ENCODE data around the gene MRPS27. TPM values are rescaled to one million over a fixed set of nuclear protein-coding genes. Genes with fewer than 3 reads are reported as not detected.

The MRPS27 gene
- total RNA-seq, 1 experiment from 2014 or later, result 88.6 TPM

DNA sequence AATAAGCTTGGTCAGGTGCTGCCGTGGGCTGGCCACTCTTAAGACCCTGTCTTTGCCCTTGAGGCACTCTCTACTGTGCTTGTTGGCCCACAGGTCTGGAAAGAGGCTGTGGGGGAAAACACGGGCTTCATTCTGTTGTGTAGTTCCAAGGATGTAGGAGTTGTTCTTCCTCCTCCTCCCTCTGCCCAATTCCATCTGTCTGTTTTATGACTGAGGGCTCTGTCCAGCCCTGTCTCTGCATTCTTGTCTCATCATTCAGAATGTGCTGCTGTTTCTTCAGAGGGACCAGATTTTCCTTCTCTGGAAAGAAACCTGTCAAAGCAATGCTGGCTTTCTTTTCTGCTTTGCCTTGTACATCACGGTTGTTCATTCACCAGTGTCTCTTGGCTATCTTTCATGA is 128.6 kb downstream of the MRPS27 start:
- H3K9me3 ChIP-seq (ENCODE audit: low read depth, low read length, poor library complexity, severe bottlenecking), result no peaks in the 10 kb centered on the region
- DNase-seq (ENCODE audit: low spot score), result no peak
- peaks cover 63% of the 10 kb centered on the region for H3K36me3 ChIP-seq (ENCODE audit: insufficient read depth, low read length, poor library complexity, severe bottlenecking)
- no peak overlapping the region for H3K4me3 ChIP-seq (ENCODE audit: low read depth, low read length, poor library complexity, severe bottlenecking)
- POLR2A ChIA-PET (ENCODE audit: low non-redundant PET), result no interaction called here
- no TSS peak for BruUV-seq (replicated peaks)
- no peak overlapping the region for H3K27ac ChIP-seq (ENCODE audit: low read depth, low read length, poor library complexity, severe bottlenecking)
- intact Hi-C loops (cut with micrococcal nuclease; ENCODE audit: unreplicated experiment), result no loop called here
- no peak for TF ChIP-seq EZH2 (IDR thresholded peaks at IDR 0.05; ENCODE audit: borderline replicate concordance, low read depth, low read length, poor library complexity, severe bottlenecking)
- TF ChIP-seq, protein P1, sequence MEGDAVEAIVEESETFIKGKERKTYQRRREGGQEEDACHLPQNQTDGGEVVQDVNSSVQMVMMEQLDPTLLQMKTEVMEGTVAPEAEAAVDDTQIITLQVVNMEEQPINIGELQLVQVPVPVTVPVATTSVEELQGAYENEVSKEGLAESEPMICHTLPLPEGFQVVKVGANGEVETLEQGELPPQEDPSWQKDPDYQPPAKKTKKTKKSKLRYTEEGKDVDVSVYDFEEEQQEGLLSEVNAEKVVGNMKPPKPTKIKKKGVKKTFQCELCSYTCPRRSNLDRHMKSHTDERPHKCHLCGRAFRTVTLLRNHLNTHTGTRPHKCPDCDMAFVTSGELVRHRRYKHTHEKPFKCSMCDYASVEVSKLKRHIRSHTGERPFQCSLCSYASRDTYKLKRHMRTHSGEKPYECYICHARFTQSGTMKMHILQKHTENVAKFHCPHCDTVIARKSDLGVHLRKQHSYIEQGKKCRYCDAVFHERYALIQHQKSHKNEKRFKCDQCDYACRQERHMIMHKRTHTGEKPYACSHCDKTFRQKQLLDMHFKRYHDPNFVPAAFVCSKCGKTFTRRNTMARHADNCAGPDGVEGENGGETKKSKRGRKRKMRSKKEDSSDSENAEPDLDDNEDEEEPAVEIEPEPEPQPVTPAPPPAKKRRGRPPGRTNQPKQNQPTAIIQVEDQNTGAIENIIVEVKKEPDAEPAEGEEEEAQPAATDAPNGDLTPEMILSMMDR (conservative IDR thresholded peaks at IDR 0.05; ENCODE audit: low read depth, low read length), result no peak
- CTCF ChIA-PET, result no interaction called here
- H3K4me1 ChIP-seq (ENCODE audit: insufficient read depth, low read length, poor library complexity, severe bottlenecking), result no peaks in the 10 kb centered on the region
- H3K27me3 ChIP-seq (replicated peaks; ENCODE audit: insufficient read depth, low read depth, low read length, poor library complexity), result no peaks in the 10 kb centered on the region

DNA sequence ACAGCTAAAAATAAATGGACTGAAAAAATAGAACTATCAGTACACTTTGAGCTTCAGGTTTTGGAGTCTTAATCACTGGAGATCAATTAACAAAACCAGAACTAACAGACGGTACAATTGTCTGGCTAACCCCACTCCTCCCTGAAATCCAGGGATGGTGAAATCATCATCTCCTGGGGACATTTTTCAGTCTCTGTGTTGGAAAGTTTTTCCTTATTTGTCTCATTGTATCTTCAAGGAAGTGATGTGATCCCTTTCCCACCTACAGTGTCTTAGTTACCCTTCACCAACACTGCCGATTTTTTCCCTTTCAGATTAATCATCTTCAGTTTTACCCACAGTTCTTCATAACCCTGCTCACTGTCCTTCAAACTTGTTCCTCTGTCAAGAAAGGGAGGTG is 130.9 kb downstream of the MRPS27 start:
- H3K4me3 ChIP-seq (ENCODE audit: low read depth, low read length, poor library complexity, severe bottlenecking), result no peak overlapping the region
- no peaks in the 10 kb centered on the region for H3K27me3 ChIP-seq (replicated peaks; ENCODE audit: insufficient read depth, low read depth, low read length, poor library complexity)
- intact Hi-C loops (cut with micrococcal nuclease; ENCODE audit: unreplicated experiment), result no loop called here
- ChIA-PET POLR2A (ENCODE audit: low non-redundant PET) (no interaction called here), CTCF (no interaction called here)
- DNase-seq (ENCODE audit: low spot score), result no peak
- BruUV-seq (replicated peaks), result no TSS peak
- TF ChIP-seq, protein P1 (conservative IDR thresholded peaks at IDR 0.05; ENCODE audit: low read depth, low read length), result no peak
- no peak for TF ChIP-seq EZH2 (IDR thresholded peaks at IDR 0.05; ENCODE audit: borderline replicate concordance, low read depth, low read length, poor library complexity, severe bottlenecking)
- H3K4me1 ChIP-seq (ENCODE audit: insufficient read depth, low read length, poor library complexity, severe bottlenecking), result peaks cover 5% of the 10 kb centered on the region
- no peaks in the 10 kb centered on the region for H3K9me3 ChIP-seq (ENCODE audit: low read depth, low read length, poor library complexity, severe bottlenecking)
- no peak overlapping the region for H3K27ac ChIP-seq (ENCODE audit: low read depth, low read length, poor library complexity, severe bottlenecking)
- H3K36me3 ChIP-seq (ENCODE audit: insufficient read depth, low read length, poor library complexity, severe bottlenecking), result peaks cover 42% of the 10 kb centered on the region

DNA sequence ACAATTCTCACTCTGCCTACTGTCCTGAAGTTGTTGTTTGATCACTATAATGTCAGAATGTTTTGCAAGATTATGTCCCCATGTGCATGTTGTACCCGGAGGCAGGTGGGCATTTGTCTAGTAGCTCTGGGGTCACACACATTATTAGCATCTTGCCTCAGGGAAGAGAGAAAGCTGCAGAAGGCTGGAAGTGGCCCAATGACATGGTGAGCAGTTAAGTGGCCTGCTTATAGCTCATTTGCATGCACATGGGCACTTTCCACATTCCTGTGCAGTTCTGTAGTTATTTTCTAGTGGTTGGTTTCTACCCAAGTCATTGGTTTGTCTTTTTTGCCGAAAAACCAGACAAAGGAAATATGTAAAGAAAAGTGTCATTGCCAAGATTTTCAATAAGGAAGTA is 131.9 kb downstream of the MRPS27 start:
- no peak overlapping the region for H3K27ac ChIP-seq (ENCODE audit: low read depth, low read length, poor library complexity, severe bottlenecking)
- TF ChIP-seq, protein P1 (conservative IDR thresholded peaks at IDR 0.05; ENCODE audit: low read depth, low read length), result no peak
- TF ChIP-seq EZH2 (IDR thresholded peaks at IDR 0.05; ENCODE audit: borderline replicate concordance, low read depth, low read length, poor library complexity, severe bottlenecking), result no peak

More for the DNA sequence above, 131.9 kb downstream of the MRPS27 start:
- Histone ChIP-seq H3K4me3 (ENCODE audit: low read depth, low read length, poor library complexity, severe bottlenecking) (no peak overlapping the region), H3K9me3 (ENCODE audit: low read depth, low read length, poor library complexity, severe bottlenecking) (no peaks in the 10 kb centered on the region), H3K4me1 (ENCODE audit: insufficient read depth, low read length, poor library complexity, severe bottlenecking) (peaks cover 9% of the 10 kb centered on the region), H3K27me3 (replicated peaks; ENCODE audit: insufficient read depth, low read depth, low read length, poor library complexity) (no peaks in the 10 kb centered on the region), H3K36me3 (ENCODE audit: insufficient read depth, low read length, poor library complexity, severe bottlenecking) (peaks cover 38% of the 10 kb centered on the region)
- CTCF ChIA-PET, result no interaction called here
- no peak for DNase-seq (ENCODE audit: low spot score)
- no TSS peak for BruUV-seq (replicated peaks)
- POLR2A ChIA-PET (ENCODE audit: low non-redundant PET), result no interaction called here
- intact Hi-C loops (cut with micrococcal nuclease; ENCODE audit: unreplicated experiment), result no loop called here

Data from A673 (cell line).